GM12864 (cell line): ENCODE results near the gene PPP1R12B.

Experiments used
- DNase-seq: peaks from one replicate; pipeline ENCODE4 v3.0.0-alpha.2; 2011; ENCODE audit warnings: low read depth
- H3K4me3 ChIP-seq: 2 replicates; pipeline ENCODE4 v1.5.1; 2011; ENCODE audit warnings: mild to moderate bottlenecking, low read depth, low read length, control low read depth
- TF ChIP-seq, protein P1 (sequence below): IDR thresholded peaks from 2 replicates; pipeline ENCODE4 v1.5.1; 2011; ENCODE audit warnings: low read depth, mild to moderate bottlenecking, moderate library complexity, low read length, control low read depth, inconsistent platforms; ENCODE audit errors: missing control alignments

Gene PPP1R12B, protein sequence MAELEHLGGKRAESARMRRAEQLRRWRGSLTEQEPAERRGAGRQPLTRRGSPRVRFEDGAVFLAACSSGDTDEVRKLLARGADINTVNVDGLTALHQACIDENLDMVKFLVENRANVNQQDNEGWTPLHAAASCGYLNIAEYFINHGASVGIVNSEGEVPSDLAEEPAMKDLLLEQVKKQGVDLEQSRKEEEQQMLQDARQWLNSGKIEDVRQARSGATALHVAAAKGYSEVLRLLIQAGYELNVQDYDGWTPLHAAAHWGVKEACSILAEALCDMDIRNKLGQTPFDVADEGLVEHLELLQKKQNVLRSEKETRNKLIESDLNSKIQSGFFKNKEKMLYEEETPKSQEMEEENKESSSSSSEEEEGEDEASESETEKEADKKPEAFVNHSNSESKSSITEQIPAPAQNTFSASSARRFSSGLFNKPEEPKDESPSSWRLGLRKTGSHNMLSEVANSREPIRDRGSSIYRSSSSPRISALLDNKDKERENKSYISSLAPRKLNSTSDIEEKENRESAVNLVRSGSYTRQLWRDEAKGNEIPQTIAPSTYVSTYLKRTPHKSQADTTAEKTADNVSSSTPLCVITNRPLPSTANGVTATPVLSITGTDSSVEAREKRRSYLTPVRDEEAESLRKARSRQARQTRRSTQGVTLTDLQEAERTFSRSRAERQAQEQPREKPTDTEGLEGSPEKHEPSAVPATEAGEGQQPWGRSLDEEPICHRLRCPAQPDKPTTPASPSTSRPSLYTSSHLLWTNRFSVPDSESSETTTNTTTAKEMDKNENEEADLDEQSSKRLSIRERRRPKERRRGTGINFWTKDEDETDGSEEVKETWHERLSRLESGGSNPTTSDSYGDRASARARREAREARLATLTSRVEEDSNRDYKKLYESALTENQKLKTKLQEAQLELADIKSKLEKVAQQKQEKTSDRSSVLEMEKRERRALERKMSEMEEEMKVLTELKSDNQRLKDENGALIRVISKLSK

DNA sequence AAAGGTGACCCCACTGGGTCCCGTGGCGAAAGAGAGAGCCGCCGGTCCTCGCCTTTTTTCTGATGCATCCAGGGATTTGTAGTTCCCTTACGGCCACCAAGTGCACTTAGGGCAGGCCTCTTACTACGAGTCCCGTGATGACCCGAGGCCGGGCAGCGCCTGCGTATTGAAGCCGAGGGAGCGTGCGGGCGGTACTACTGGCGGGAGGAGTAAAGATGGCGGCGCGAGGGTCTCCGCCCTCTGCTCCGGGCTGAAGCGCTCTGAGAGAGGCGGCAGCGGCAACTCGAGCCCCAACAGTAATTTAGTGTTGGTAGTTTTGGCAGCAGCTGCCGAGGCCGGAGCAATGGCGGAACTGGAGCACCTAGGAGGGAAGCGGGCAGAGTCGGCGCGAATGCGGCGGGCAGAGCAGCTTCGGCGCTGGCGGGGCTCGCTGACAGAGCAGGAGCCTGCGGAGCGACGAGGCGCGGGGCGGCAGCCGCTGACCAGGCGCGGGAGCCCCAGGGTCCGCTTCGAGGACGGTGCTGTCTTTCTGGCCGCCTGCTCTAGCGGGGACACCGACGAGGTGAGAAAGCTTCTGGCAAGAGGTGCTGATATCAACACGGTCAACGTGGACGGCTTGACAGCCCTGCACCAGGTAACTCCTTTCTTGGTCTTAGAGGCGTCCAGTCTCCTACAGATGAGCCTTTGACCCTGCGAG, at the start of gene PPP1R12B:
Gene PPP1R12B, plus strand, starts transcription at position 191 of the 697 bp plus-strand sequence. Its CDS starts 153 bp downstream, at position 344.
- TF ChIP-seq, protein P1, sequence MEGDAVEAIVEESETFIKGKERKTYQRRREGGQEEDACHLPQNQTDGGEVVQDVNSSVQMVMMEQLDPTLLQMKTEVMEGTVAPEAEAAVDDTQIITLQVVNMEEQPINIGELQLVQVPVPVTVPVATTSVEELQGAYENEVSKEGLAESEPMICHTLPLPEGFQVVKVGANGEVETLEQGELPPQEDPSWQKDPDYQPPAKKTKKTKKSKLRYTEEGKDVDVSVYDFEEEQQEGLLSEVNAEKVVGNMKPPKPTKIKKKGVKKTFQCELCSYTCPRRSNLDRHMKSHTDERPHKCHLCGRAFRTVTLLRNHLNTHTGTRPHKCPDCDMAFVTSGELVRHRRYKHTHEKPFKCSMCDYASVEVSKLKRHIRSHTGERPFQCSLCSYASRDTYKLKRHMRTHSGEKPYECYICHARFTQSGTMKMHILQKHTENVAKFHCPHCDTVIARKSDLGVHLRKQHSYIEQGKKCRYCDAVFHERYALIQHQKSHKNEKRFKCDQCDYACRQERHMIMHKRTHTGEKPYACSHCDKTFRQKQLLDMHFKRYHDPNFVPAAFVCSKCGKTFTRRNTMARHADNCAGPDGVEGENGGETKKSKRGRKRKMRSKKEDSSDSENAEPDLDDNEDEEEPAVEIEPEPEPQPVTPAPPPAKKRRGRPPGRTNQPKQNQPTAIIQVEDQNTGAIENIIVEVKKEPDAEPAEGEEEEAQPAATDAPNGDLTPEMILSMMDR, result no peak
- peak within 1 kb of the TSS; percentile 89 for H3K4me3 ChIP-seq
- DNase-seq, result peak; percentile 96

DNA sequence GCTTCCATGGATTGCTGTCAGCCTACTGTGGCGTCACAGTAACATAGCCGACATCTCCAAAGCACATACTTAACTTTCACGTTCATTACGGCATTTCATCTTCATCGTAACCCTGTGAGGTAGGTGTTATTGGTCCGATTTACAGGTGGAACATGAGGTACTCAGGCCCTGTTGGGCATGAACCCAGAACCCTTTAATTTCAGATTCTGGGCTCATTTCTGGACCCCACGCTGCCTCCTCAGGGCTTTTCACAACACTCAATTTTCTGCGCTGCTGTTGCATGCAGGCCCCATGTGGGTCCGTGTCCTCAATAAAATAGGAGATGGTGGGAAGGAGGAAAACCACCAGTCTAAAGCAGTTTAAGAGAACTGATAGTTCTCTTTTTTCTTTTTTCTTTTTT, 46.3 kb upstream of the PPP1R12B start:
- DNase-seq, result no peak
- no peak overlapping the region for H3K4me3 ChIP-seq
- TF ChIP-seq, protein P1, result no peak

DNA sequence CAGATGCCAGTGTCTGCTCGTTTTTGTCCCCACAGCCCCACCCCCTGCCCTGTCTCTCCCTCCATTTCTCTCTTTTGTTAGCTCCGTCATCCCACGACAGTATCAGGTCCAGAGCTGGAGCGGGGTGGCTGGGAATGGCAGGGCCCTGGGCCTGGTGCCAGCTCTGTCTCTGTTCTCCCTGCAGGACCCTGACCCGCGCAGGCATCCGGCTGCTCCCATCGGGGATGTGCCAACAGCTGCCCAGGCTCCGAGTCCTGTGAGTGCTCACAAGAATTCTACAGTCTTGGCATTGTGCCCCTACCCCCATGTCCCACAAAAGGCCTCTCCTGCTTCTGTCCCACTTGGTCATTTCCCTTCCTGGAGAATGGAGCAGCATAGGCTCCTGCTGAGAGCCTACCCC, 44.1 kb upstream of the PPP1R12B start:
- TF ChIP-seq, protein P1, result no peak
- no peak for DNase-seq

DNA sequence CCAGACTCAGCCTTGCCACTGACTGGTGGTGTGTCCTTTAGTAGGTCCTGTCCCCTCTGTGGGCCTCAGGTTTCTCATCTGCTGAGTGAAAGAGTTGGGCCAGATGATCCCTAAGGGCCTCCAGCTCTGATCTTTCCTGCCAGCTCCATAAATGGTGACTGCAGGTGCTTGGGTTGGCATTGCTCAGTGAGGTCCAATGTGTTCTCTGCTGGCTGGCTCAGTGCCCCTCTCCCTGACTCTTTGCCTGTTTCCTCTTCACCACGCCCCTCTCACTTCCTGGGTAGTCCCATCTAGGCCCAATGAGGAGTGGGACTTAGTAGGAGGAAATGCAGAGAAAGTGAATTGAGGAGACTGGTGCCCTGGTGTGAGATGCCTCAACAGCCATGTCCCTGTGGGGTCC, 43.3 kb upstream of the PPP1R12B start:
- TF ChIP-seq, protein P1, result no peak
- no peak for DNase-seq
- no peak overlapping the region for H3K4me3 ChIP-seq

More for the DNA sequence above, 44.1 kb upstream of the PPP1R12B start:
- H3K4me3 ChIP-seq, result no peak overlapping the region

DNA sequence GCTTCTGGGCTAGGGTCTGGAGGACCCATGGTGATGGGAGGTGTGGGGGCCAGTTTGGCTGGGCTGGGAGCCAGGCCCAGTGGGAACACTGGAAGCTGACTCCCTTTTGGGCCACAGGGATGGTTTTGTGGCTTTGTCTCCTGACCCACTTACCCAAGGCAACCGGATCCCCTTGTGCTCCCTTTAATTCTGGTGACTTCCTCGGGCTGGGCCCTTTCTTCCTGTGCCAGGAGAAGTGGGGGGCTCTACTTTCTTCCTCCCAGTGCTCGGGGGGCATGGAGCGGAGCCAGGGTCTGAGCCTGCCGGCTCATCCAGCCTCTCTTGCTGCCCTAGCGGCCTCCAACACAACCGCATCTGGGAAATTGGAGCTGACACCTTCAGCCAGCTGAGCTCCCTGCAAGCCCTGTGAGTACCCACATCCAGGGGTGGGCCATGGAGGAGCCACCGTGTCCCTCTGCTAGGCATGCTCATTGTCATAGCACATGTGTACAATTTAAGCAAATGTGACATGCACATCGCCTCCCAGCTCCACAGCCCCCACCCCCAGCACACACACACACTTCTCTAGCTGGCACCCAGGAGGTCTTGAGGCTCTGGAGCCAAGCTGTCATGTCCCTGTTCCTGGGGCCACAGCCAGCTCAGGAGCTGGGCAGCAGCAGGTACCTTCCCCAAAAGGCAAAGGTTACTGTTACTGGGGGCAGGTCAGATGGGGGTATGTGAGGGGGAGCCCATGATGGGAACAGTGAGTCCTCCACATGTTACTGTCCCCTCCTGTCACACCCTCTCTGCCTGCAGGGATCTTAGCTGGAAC, 41.8 kb upstream of the PPP1R12B start:
- no peak for DNase-seq
- TF ChIP-seq, protein P1, result no peak
- no peak overlapping the region for H3K4me3 ChIP-seq

DNA sequence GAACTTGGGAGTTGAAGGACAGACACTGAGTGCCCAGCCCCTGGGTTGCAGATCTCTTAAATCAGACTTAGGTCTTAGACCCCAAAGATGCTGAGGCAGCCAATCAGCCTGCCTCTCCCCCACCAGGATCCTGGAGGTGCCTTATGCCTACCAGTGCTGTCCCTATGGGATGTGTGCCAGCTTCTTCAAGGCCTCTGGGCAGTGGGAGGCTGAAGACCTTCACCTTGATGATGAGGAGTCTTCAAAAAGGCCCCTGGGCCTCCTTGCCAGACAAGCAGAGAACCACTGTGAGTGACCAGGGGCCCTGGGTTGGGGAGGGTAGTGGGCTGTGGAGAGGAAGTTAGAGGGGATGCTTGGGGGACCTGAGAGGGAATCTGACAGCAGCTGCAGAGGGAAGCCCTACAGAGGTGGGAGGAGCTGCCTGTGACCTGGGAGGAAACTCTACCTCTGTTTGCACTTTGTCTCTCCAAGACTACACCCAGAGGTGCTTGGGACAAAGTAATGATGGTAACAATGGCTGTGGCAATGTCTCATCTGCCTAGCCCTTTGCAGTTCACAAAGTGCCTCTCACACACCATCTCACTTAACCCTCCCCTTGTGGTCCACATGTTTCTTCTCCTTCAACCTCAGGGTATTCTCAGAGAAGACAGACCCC, 38.3 kb upstream of the PPP1R12B start:
- no peak overlapping the region for H3K4me3 ChIP-seq
- no peak for DNase-seq
- TF ChIP-seq, protein P1, result no peak
